Right ventricle myocardium inferior (tissue), 1 donor: ENCODE data around the gene PAK5. TPM values are rescaled to one million over a fixed set of nuclear protein-coding genes. Genes with fewer than 3 reads are reported as not detected.

ENCODE experiments used
- ATAC-seq: fragments of 200-7000 bp; cut with Tn5 transposase; one replicate; pipeline ENCODE4 v1.9.1; 2020; ENCODE audit warnings: mild to moderate bottlenecking, moderate library complexity
- DNase-seq: peaks from one replicate; pipeline ENCODE4 v3.0.0; 2021; ENCODE audit errors: missing footprints
- intact Hi-C: fragments of 100-400 bp; cut with DNase I; formaldehyde crosslinking; loops from one replicate; pipeline ENCODE4 v1.11.0; 2022
- total RNA-seq: library from RNA; stranded (reverse); fragmentation: NEBNext Ultra II Directional; extraction: Animal tissue kit (Norgen Biotek cat#: 25700); gene quantifications from one replicate; pipeline ENCODE4 v1.2.1, GENCODE V29; 2021
- donor health status: DM: no; HTN: yes; CAD: no; lungs with severe emphysema.

The PAK5 gene
- total RNA-seq, 1 donor from 2014 or later = not detected

DNA sequence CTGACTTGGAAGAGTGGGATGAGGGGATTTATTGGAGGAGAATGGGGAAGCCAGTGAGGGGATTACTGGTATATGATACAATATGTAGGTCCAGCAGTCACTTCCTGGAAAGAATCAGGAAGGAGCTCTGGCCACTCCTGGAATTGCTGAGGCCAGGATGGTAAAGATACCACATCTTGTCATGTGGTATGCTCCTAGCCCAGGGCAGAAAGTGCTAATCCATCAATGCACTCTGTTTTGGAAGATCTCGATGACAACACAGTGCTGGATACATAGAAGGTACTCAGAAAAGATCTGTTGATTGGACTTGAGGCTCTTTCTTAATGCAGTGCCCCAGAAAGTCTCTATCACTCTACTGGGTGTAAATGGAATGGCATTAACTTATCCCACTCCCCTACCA, 271.9 kb downstream of the PAK5 start:
- ATAC-seq = no peak
- DNase-seq = no peak
- intact Hi-C loops = no loop called here

DNA sequence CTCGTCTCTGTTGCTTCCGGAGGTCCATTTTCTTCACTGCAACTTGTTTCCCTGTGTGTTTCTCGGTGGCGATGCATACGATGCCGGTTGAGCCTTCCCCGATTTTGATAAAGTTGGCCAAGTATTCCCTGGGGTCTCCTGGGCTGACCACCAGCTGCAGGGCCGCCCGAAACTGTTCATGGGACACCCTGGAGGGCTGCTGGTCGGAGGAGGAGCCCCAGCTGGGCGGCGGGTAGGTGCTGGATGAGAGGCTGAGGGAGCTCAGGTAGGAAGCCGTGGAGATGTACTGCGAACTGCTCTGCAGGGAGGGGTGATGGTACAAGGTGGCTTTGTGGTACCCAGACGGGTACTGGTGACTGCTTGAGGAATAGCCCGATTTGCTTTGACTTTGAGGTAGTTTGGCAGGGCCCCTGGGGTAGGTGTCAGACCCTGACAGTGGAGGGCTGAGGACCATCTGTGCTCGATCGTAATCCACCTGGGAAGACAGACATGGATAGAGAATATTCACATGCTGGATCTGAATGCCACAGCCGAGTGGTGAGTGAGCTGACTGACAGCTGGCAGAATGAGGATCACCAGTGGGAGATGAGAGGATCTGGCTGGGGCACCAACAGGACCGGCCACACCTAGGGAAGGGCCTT, 272.8 kb downstream of the PAK5 start:
- no peak for DNase-seq
- no peak for ATAC-seq
- intact Hi-C loops = no loop called here

DNA sequence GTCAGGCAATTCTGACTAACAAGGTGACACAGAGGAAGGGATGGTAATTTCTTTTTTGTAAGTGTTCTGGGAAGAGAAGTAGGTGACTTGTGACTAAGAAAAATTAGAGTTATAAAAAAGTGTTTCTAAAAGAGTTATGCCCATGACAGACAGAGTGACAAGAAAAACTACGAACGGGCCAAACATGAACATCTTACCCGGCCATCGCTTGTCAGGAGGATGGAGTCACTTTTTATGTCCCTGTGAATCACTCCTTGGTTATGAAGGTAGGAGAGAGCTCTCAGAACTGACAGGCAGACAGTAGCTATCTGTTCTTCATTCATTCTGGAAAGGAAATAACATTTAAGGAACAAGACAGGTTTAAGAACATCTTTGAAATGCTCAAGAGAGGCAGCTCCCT, 281.5 kb downstream of the PAK5 start:
- no peak for DNase-seq
- ATAC-seq = no peak
- intact Hi-C loops = no loop called here

DNA sequence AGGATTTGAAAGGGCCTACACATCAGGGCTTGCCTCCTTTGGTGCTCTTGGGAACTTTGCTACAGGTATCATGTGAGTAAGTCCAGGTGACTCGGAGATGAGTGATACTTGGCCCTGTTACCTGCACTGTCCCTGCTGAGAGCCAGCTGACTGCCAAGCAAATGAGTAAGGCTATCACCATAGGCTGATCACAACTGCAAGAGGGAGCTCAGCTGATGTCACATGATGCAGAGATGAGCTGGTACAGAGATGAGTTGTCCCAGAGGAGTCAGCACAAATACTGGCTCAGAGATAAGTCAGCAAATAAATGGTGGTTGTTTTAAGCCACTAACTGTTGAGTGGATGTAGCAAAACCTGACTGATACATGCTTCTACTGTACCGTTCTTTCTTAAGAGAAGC, 283.1 kb downstream of the PAK5 start:
- ATAC-seq (no peak), DNase-seq (no peak)
- intact Hi-C loops = no loop called here

DNA sequence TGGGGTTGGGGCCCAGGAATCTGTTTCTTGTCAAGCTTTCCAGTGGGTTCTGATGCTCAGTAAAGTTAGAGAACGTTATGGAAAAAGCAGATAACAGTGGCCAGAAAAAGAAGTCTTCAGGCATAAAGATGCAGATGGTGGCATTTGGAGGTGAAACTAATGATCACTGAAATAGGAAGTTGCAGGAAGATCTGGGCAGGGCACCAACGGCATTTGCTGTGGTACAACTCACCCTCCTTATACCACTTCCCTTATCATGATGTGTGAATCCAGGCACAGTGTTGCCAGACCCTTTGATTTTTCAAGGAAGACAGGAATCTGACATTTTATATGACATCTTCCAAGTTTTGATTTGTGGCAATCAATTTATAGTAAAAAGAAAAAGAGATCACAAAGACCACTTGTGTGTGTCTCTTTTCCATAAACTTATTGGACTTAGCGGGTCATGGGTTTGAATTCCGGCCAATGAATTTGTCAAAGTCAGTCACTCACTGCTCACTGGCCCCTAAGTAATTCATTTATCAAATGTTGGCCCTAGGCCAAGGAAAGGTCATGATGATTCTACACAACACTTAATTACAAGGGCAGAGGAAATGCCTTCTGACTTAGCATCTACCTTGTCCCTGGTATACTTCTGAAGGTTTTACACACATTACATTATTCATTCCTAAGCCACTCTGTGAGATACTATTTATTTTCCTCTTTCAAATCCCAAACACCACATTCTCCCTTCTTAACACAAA, 286.9 kb downstream of the PAK5 start:
- no peak for ATAC-seq
- DNase-seq = no peak

DNA sequence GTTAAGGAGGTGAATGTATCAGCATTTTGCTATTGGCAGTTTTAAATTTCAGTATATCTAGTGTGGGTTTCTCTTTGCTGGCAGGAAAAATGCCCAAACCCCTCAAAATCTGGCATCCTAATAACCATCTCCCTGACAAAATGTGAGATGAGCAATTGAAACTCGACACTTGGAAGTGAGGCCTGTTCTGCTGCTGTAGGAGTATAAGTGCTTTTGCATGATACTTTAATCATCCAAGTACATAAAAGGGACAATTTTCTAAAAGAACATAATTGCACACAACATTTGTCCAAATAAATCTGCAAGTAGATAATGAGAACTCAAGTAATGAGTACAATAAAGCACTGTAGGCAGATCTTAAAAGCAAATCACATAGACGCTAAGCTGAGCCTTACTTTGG, 288.0 kb downstream of the PAK5 start:
- DNase-seq = no peak
- intact Hi-C loops = no loop called here
- no peak for ATAC-seq

More for the DNA sequence above, 286.9 kb downstream of the PAK5 start:
- intact Hi-C loops = no loop called here

DNA sequence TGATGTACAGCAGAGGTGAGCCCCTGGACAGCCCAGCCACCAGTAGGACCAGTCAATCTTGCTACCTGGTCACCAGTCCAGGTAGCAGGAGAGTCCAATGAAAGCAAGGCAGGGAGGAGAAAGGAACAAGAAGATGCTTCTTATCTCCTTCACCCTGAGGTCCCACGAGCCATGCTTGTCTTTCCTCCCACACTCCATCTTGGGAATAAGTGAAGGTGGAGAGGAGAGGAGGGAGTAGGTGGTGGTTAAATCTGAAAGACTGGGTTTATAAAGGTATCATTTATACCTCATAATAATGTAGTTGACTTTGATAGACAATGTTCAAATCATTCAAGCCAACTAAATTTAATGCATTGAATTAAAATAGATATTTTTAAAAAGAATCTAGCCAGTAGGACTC, 288.6 kb downstream of the PAK5 start:
- intact Hi-C loops = no loop called here
- DNase-seq (no peak), ATAC-seq (no peak)

DNA sequence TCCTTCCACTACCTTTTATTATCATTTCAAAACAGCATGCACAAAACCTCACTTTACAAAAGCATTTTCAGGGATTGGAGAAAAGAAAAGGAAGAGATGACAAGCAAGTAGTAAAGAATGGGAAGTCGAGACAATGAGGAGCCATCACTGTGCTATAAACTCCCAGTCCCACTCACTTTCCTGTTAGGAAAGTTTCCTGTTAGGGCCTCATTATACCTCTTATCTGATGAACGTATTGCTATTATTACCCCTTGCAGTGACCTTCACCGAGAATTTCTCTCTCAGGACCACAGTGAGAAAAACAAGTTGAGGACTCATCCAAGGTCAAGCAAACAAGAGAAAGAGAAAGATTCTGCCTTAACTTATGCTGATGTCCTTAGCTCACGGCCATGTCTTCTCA, 295.7 kb downstream of the PAK5 start:
- ATAC-seq = no peak
- no peak for DNase-seq
- intact Hi-C loops = no loop called here

DNA sequence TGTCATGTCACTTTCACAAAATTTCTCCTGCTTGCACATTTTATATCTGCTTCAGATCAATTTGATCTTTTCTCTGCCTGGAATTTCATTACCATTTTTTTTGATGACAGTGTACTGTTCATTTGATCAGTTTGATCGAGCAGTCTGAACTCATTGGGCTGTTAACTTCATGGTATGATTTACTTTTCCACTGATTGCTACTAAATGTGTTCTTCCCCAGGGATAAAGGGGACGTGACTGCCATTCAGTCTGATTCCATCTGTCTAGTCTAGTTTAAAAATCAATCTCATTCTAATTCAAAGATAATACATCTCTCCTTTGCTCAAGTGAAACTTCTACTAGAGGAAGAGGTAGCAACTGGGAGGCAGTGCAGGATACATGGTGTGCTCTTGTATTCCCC, 303.4 kb downstream of the PAK5 start:
- DNase-seq (no peak), ATAC-seq (no peak)
- intact Hi-C loops = no loop called here

DNA sequence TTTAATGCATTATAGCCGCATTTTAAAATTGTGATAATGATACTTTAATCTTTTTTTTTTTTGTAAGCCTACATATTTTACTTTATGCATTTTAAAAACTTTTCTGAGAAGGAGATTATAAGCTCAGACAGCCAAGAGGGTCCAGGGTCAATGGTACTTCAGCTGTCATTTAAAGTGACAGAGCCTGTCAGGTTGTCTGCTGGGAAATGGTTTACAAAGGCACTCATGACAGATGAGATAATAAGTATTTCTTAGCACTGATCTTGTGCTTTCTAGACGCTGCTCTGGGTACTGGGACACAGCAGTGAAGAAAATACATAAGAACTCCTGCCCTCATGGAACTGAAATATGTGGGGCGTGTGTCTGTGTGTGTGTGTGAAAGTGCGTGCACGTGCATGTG, 304.9 kb downstream of the PAK5 start:
- no peak for DNase-seq
- intact Hi-C loops = no loop called here
- ATAC-seq = no peak

DNA sequence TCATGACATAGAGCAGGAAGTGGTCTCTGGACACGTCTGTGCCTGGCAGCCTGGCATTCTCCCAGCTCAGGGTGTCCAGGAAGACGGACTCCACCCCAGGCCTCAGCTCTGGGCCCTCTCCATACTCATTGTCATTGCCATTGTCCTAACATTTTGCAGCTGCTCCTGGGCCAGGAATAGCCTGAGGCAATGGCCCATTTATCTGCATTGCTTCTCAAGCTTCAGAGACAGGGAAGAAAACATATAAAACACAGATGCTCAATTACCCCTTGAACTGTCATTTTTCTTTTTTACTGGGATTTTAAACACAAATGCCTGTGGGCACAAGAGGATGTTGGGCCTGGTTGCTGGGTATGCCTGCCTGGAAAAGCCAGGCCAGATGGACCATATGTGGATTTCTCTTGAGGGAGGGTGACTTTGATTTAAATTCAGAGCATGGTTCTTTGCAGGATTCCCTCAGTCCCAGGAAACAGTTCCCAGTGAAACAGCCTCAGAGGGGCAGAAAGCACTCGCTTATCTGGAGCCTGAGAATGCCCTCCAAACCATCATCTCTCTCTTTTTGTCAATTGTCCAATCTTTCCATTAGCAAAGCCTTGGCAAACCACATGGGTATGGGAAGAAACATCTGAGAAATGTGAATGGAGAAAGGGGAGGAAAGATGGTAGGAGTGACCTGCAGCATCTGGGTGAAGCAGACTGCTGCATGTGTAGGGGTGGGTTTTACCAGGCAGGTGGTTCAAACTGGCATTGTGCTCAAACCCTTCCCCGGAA, 306.6 kb downstream of the PAK5 start:
- no peak for DNase-seq
- ATAC-seq = no peak
- intact Hi-C loops = no loop called here

DNA sequence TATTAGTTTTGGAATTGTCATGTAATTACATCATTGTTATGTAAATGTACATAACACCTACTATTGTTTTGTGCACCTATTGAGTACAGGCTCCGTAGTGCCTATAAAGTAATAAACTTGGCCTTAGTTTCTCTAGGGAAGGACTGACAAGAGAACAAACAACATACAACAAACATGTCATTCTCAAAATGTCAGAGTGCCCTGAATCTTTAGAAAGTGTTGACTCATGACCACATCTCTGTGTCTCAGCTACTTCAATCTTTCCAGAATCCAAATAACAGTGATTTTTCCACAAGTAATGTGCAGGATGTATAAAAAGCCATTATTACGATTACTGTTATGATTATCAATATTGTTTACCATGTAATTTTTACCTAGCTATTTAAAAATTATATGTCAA, 307.3 kb downstream of the PAK5 start:
- DNase-seq = no peak
- intact Hi-C loops = no loop called here
- ATAC-seq = no peak

DNA sequence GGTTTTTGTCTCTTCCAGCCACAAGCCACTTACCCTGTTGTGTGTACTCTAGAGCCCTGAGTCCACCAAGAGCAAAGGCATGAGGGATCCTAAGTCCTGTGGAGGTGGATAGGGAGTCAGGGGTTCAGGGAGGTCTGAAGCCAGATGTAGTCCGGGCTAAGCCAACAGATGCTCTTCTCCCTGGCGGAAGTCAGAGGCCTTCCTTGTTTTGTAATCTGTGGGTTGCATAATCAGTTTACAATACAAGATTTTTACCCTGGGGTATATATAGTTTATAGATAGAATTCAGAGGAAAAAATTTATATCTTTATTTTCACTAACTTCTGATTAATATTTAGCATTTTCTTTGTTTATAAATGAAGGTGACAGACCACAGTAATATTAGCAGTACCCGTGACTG, 315.2 kb downstream of the PAK5 start:
- DNase-seq (no peak), ATAC-seq (no peak)
- intact Hi-C loops = no loop called here

DNA sequence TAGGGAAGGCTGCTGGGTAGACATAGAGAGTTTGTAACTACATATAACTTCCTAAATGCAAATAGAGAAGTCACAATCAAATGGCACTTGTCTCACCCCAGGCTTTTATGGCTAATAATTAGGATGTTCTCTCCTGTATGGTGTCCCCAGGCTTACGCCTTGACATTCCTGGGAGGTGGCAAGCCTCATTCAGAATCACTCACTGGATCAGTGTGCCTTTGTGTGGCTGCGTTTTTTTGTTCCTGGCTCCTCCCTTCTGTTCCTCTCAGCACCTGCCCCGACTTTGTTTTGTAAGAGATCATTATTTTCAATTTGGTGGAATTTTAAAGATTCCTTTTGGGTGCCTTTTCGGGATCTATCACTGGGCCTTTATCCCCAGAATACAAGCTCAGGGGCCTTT, 318.8 kb downstream of the PAK5 start:
- no peak for DNase-seq
- ATAC-seq = no peak
- intact Hi-C loops = no loop called here

DNA sequence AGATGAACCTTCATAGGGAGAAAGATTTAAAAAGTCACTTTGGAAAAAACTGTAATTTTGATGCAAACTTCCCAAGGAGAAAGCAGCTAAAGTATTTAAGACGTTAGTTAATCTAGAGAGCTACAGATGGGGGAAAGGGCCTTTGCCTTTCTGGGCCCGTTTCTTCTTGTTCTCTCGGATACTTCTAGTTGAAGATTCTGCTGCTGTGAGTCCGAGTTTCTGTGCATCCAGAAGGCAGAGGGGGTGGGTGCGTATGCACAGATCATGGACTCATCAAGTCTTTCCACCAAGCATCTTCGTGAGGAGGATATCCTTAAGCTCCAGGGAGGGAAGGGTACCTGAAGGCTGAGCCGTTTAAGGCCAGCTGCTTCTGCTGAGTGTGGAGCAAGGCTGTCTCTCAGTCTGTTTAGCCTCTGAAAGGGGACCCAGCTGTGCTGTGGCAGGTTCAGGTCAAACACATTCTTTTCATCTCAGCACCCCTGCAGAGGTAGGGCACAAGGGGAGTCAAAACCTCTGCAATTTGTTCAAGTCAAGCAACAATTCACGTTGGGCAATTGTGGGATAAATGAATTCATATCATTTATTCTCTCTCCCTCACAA, 320.2 kb downstream of the PAK5 start:
- ATAC-seq (no peak), DNase-seq (no peak)
- intact Hi-C loops = no loop called here

DNA sequence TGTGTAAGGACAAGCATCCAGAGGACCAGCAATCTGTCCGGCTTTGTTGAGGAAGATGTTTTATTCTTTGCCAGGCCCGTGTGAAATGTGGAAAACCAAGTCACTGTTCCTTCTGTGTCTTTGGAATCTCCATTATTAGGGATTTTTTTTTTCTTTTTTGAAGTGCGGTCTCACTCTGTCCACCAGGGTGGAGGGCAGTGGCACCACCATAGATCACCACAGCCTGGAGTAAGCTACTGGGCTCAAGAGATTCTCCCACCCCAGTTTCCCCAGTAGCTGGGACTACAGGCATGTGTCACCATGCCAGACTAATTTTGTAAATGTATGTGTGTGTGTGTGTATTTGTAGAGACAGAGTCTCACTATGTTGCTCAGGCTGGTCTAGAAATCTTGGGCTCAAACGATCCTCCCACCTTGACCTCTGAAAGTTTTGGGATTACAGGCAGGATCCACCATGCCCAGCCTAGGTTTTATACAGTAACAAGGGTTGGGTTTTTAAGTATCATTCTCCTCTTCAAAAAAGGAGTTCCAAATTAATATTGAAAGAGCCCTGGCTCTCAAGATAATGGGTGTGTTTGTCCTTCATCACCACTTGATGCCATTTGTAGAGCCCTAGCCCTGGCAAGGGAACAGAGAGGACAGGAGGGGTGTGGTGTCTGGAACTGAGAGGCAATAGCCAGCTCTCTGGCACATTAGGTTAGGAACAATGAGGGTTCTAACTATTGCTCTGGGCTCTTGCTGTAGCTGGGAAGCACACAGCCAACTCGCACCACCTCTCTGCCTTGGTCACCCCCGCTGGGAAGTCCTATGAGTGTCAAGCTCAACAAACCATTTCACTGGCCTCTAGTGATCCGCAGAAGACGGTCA, 321.3 kb downstream of the PAK5 start:
- DNase-seq (no peak), ATAC-seq (no peak)
- intact Hi-C loops = no loop called here

DNA sequence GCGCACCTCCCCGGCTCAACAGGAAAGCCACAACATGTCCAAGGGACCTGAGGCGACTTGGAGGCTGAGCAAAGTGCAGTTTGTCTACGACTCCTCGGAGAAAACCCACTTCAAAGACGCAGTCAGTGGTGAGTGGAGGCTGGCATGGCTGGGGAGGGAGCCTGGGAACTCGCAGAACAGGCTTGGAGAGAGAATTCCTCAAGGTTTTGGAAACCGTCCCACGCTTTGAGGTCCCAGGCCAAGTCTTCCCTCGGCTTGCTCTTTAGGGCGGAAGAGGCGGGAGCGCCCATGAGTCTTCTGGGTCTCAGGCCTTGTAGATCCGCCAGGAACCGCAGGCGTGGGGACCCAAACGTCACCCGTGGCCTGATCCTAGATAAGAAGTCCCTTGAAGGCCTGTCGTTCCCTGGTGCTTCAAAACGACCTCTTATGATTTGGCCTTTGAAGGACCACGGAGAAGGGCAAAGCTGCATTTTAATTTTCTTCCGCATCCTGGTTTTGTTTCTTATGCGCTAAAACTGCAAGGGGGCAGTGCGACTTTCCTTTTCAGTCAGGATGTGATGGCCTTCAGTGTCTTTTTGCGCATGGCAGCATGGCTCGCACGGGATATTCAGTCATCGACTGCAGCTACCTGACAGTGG, 322.5 kb downstream of the PAK5 start:
- DNase-seq (no peak), ATAC-seq (no peak)
- intact Hi-C loops = no loop called here

DNA sequence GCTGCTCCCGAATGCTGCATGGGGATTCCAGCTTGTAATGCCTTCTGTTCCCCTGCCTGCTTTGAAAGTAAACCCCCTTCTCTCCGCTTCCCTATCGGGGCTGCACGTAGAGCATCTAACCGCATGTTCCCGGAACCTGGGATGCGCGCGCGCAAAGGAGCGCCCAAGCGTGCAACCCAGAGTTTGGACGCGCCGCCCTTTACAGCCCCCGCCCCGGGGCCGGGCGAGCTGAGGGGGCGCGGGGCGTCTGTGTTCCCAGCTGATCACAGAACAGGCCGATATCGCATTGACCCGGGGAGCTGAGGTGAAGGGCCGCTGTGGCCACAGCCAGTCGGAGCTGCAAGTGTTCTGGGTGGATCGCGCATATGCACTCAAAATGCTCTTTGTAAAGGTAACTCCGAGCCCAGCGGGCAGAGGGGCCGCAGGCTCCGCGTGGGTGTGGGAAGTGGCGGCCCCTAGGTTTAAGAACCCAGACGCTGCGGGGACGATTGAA, 323.1 kb downstream of the PAK5 start:
- no peak for ATAC-seq
- DNase-seq = no peak
- intact Hi-C loops = no loop called here
